Progenitor cell of endocrine pancreas (in vitro differentiated cells): ENCODE measurements around the gene ERCC1. TPM values are rescaled to one million over a fixed set of nuclear protein-coding genes. Genes with fewer than 3 reads are reported as not detected.

Experiments
- DNase-seq: peaks from one replicate; pipeline ENCODE4 v3.0.0; 2021; ENCODE audit warnings: low spot score; ENCODE audit not compliant: unreplicated experiment
- H3K27ac Mint-ChIP-seq: 2 replicates; pipeline ENCODE4 v1.8.0; 2021; ENCODE audit warnings: mild to moderate bottlenecking, moderate library complexity, mixed read lengths
- H3K27me3 Mint-ChIP-seq: 2 replicates; pipeline ENCODE4 v1.8.0; 2021; ENCODE audit warnings: mixed read lengths
- H3K36me3 Mint-ChIP-seq: 2 replicates; pipeline ENCODE4 v1.8.0; 2022; ENCODE audit warnings: mixed read lengths; ENCODE audit not compliant: insufficient read depth
- H3K4me1 Mint-ChIP-seq: 2 replicates; pipeline ENCODE4 v1.8.0; 2021; ENCODE audit warnings: low read depth, mixed read lengths
- H3K4me3 Mint-ChIP-seq: 2 replicates; pipeline ENCODE4 v1.8.0; 2021; ENCODE audit warnings: low read depth, mild to moderate bottlenecking, moderate library complexity, mixed read lengths
- H3K9me3 Mint-ChIP-seq: 2 replicates; pipeline ENCODE4 v1.8.0; 2021; ENCODE audit warnings: low read depth, mixed read lengths
- total RNA-seq: library from RNA; stranded (reverse); gene quantifications from 2 replicates; pipeline ENCODE4 v1.2.1, GENCODE V29; 2021
- TF ChIP-seq, protein P1 (sequence below): fragments of 200-600 bp; sonication (generic); IDR thresholded peaks from one replicate; pipeline ENCODE4 v1.5.0; 2021; ENCODE audit warnings: antibody characterized with exemption, mild to moderate bottlenecking; ENCODE audit not compliant: unreplicated experiment

ERCC1 gene
- total RNA-seq, 1 donor from 2014 or later = 64.8 TPM

DNA sequence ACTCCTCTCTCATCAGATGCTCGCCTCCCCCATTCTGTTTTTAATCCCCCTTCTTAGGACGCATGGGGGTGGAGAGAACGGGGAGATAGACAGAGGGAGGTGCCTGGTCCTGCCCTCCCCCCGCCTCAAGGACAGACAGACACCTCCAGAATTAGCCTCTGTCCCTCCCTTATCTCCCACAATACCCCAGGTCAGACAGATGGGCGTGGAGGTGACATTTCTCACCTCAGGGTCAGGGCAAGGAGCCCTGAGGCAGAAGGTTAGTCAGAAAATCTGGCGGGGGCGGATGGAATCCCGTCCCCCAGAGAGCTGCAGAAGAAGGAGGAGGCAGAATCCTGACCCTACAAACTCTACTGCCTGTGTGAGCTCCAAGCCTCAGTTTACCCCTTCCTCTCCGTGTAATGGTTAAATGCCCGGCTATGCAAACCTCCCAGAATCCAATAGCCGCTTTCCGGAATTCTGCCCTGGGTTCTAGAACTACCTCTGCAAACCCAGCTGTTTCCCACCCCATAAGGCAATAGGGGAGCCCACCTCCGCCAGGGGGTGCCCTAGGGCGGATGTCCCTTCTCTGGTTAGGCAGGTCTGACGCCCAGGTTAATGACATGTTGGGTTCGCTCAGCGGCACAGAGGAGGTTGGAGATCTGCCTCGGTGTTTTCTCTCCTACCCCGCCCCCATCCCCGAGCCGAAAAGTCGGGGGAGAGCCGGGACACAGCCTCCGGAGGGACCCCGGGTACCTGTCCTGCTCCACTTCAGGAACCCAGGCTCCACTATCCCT is 19.7 kb downstream of the ERCC1 start:
- Mint-ChIP-seq H3K9me3 (no peaks in the 10 kb centered on the region), H3K27me3 (peaks cover 24% of the 10 kb centered on the region), H3K4me3 (peak overlapping the region; percentile 96), H3K36me3 (peaks cover 4% of the 10 kb centered on the region), H3K4me1 (peaks cover 12% of the 10 kb centered on the region), H3K27ac (peak overlapping the region; percentile 99)
- TF ChIP-seq, protein P1, sequence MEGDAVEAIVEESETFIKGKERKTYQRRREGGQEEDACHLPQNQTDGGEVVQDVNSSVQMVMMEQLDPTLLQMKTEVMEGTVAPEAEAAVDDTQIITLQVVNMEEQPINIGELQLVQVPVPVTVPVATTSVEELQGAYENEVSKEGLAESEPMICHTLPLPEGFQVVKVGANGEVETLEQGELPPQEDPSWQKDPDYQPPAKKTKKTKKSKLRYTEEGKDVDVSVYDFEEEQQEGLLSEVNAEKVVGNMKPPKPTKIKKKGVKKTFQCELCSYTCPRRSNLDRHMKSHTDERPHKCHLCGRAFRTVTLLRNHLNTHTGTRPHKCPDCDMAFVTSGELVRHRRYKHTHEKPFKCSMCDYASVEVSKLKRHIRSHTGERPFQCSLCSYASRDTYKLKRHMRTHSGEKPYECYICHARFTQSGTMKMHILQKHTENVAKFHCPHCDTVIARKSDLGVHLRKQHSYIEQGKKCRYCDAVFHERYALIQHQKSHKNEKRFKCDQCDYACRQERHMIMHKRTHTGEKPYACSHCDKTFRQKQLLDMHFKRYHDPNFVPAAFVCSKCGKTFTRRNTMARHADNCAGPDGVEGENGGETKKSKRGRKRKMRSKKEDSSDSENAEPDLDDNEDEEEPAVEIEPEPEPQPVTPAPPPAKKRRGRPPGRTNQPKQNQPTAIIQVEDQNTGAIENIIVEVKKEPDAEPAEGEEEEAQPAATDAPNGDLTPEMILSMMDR = peak; percentile 62
- DNase-seq = peak; percentile 56

DNA sequence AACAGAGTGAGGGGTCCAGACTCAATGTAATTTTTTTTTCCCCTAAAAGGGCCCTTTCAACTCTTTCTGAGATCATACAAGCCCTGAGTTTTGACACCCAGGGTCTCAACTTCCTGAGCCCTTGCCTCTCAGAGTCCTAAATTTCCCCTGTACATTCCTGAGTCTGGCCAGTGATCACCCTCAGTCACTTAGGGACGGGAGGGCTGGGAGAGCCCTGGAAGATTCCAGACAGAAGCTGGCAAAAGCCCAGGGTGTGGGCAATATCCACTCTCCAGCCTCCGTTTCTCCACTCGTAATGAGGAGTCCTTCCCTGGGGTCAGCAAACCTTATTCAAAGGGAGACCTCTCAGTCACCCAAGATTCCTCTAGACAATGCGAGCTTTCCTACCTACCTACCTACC is 20.4 kb downstream of the ERCC1 start:
- peaks cover 16% of the 10 kb centered on the region for H3K4me1 Mint-ChIP-seq
- no peaks in the 10 kb centered on the region for H3K36me3 Mint-ChIP-seq
- H3K27ac Mint-ChIP-seq = no peak overlapping the region
- H3K9me3 Mint-ChIP-seq = no peaks in the 10 kb centered on the region
- no peak for DNase-seq
- H3K4me3 Mint-ChIP-seq = no peak overlapping the region
- TF ChIP-seq, protein P1 = no peak
- H3K27me3 Mint-ChIP-seq = peaks cover 29% of the 10 kb centered on the region

DNA sequence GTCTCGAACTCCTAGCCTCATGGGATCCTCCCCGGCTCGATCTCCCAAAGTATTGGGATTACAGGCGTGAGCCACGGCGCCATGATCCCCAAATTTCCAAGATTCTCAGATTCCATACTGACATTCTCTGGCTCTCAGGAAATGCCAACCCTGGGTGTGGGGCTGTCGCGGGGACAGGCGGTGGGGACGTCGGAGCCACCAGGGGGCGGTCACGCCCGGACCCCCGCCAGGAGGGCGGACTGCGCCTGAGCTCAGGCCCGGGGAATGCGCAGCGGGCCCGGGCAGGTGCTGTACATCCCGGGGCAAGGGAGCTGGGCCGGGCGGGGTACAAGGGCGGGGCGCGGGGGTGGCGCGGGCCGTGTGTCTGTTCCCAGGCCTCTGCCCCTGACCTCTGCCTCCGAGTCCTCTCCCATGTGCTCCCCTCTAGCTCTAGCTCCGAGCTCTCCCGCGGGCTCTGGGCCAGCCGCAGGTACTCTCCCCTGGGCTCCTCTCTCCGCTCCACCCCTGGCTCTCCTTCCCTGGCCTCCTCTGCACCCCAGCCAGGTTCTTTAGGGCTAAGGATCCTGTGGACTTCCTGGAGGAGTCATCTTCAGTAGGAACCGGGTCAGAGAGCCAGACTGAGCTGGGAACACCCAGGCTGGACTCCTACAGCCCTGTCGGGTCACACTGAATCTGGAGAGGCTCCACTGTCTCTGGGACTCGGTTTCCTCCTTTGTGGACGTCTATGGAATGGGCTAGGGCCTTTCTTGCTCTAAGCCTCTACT is 21.2 kb downstream of the ERCC1 start:
- H3K27me3 Mint-ChIP-seq = peaks cover 33% of the 10 kb centered on the region
- peaks cover 16% of the 10 kb centered on the region for H3K4me1 Mint-ChIP-seq
- DNase-seq = peak; percentile 62
- H3K4me3 Mint-ChIP-seq = no peak overlapping the region
- H3K9me3 Mint-ChIP-seq = no peaks in the 10 kb centered on the region
- no peaks in the 10 kb centered on the region for H3K36me3 Mint-ChIP-seq
- TF ChIP-seq, protein P1 = peak; percentile 83
- H3K27ac Mint-ChIP-seq = peak overlapping the region; percentile 77

DNA sequence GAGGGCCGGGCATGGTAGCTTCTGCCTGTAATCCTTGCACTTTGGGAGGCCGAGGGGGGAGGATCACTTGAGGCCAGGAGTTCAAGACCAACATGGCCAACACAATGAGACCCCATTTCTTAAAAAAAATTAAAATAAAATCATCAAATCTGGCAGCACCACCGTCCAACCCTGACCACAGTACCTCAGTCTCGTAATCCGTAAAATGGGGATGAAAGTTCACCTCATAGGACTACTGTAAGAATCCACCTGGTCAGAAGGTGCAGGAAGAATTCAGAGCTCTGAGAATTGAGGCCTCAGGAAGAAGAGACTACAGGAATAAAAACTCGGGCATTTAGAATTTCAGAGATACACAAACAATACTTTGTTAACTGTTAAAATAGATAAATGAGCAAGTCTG is 21.9 kb downstream of the ERCC1 start:
- H3K4me3 Mint-ChIP-seq = no peak overlapping the region

DNA sequence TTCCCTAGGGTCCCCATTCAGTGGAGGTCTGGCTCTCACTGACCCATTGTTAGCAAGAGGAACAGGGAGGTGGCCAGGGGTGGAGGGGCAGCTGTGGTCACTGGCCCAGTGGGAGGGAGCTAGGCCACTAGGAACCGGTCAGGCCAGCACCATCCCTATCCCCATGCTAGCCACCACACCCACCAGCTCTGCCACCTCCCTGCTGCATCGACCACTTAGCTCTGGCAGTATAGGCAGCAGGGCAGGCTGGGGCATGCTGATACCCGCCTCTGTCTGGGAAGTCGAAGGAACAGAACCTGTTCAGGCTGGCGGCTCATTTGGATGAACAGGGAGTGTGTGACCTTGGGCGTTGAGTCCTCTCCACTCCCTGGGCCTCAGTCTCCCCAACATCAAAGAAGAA is 23.5 kb downstream of the ERCC1 start:
- peaks cover 12% of the 10 kb centered on the region for H3K4me1 Mint-ChIP-seq
- H3K9me3 Mint-ChIP-seq = no peaks in the 10 kb centered on the region
- H3K36me3 Mint-ChIP-seq = no peaks in the 10 kb centered on the region
- TF ChIP-seq, protein P1 = no peak
- H3K27ac Mint-ChIP-seq = no peak overlapping the region
- peaks cover 42% of the 10 kb centered on the region for H3K27me3 Mint-ChIP-seq
- H3K4me3 Mint-ChIP-seq = no peak overlapping the region
- no peak for DNase-seq

More for the DNA sequence above, 21.9 kb downstream of the ERCC1 start:
- Mint-ChIP-seq H3K27me3 (peaks cover 36% of the 10 kb centered on the region), H3K27ac (no peak overlapping the region), H3K36me3 (no peaks in the 10 kb centered on the region), H3K9me3 (no peaks in the 10 kb centered on the region), H3K4me1 (peaks cover 14% of the 10 kb centered on the region)
- no peak for DNase-seq
- TF ChIP-seq, protein P1 = no peak
